Measurements from ENCODE around the gene KREMEN1.
A peak's percentile ranks its signal among the peaks of the same experiment; 100 is the strongest.

Gene KREMEN1

DNA sequence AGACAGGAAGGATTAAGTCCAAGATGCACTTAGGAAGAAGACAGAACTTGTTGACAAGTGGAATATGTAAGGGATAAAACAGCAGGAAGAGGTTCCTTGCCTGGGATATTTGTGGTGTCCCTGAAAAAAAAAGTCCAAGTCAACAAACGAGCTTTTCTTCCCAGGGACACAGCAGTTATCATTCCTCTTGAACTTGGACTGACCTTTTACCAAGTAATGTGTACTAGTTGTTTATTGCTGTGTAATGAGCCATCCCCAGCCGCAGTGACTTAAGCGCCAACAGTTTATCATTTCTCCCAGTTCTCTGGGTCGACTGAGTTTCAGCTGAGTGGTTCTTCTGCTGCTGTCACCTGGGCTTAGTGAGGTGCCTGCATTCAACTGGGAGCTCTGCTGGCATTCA lies 37.0 kb downstream of the KREMEN1 start:
- ATAC-seq (ENCODE audit: insufficient read depth, low read depth) (no peak), DNase-seq (no peak)
- Histone ChIP-seq H3K27me3 (ENCODE audit: insufficient read depth, low read length, poor library complexity) (no peaks in the 10 kb centered on the region), H3K4me2 (ENCODE audit: insufficient read depth, low read length) (no peak overlapping the region), H3K9ac (ENCODE audit: low read depth, low read length) (no peak overlapping the region), H3K9me3 (ENCODE audit: insufficient read depth, low read length, severe bottlenecking) (no peaks in the 10 kb centered on the region), H3K27ac (ENCODE audit: low read length) (no peak overlapping the region), H2AFZ (ENCODE audit: low read depth, low read length) (no peak overlapping the region), H3K79me2 (ENCODE audit: insufficient read depth, low read length) (no peaks in the 10 kb centered on the region), H3K4me1 (ENCODE audit: insufficient read depth, low read length) (no peaks in the 10 kb centered on the region), H4K20me1 (ENCODE audit: insufficient read depth, low read length) (0 out of 2 replicates have a peak, but pooled peaks cover 2% of the 10 kb centered on the region), H3K36me3 (ENCODE audit: insufficient read depth, low read length) (peaks cover 44% of the 10 kb centered on the region), H3K4me3 (ENCODE audit: low read depth in 1 of 2, low read length in 2 of 2) (no peak overlapping the region)
- TF ChIP-seq, protein P1, sequence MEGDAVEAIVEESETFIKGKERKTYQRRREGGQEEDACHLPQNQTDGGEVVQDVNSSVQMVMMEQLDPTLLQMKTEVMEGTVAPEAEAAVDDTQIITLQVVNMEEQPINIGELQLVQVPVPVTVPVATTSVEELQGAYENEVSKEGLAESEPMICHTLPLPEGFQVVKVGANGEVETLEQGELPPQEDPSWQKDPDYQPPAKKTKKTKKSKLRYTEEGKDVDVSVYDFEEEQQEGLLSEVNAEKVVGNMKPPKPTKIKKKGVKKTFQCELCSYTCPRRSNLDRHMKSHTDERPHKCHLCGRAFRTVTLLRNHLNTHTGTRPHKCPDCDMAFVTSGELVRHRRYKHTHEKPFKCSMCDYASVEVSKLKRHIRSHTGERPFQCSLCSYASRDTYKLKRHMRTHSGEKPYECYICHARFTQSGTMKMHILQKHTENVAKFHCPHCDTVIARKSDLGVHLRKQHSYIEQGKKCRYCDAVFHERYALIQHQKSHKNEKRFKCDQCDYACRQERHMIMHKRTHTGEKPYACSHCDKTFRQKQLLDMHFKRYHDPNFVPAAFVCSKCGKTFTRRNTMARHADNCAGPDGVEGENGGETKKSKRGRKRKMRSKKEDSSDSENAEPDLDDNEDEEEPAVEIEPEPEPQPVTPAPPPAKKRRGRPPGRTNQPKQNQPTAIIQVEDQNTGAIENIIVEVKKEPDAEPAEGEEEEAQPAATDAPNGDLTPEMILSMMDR (IDR thresholded peaks at IDR 0.05; ENCODE audit: borderline replicate concordance, extremely low read depth, low read length, poor library complexity, severe bottlenecking): no peak
- no peak for TF ChIP-seq EZH2 (IDR thresholded peaks at IDR 0.05; ENCODE audit: borderline replicate concordance, low read depth, low read length, severe bottlenecking)

DNA sequence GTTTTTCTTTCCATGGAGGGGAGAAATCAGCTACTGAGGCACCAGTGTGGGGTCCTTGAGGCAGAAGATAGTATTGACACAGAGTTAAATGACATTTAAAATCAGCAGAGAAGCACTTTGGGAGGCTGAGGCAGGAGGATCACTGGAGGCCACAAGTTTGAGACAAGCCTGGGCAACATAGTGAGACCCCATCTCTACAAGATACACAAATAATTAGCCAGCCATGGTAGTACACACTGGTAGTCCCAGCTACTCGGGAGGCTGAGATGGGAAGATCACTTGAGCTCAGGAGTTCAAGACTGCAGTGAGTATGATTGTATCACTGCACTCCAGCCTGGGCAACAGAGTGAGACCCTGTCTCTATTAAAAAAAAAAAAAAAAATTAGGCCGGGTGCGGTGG lies 38.1 kb downstream of the KREMEN1 start:
- no peaks in the 10 kb centered on the region for H3K27me3 ChIP-seq (ENCODE audit: insufficient read depth, low read length, poor library complexity)
- H3K36me3 ChIP-seq (ENCODE audit: insufficient read depth, low read length): peaks cover 44% of the 10 kb centered on the region
- no peak overlapping the region for H3K27ac ChIP-seq (ENCODE audit: low read length)
- H3K79me2 ChIP-seq (ENCODE audit: insufficient read depth, low read length): no peaks in the 10 kb centered on the region
- 0 out of 2 replicates have a peak, but pooled peaks cover 2% of the 10 kb centered on the region for H4K20me1 ChIP-seq (ENCODE audit: insufficient read depth, low read length)
- ATAC-seq (ENCODE audit: insufficient read depth, low read depth): no peak
- H3K9me3 ChIP-seq (ENCODE audit: insufficient read depth, low read length, severe bottlenecking): no peaks in the 10 kb centered on the region
- no peak overlapping the region for H3K9ac ChIP-seq (ENCODE audit: low read depth, low read length)
- H3K4me1 ChIP-seq (ENCODE audit: insufficient read depth, low read length): no peaks in the 10 kb centered on the region
- no peak overlapping the region for H3K4me2 ChIP-seq (ENCODE audit: insufficient read depth, low read length)
- DNase-seq: no peak
- H2AFZ ChIP-seq (ENCODE audit: low read depth, low read length): no peak overlapping the region
- no peak for TF ChIP-seq EZH2 (IDR thresholded peaks at IDR 0.05; ENCODE audit: borderline replicate concordance, low read depth, low read length, severe bottlenecking)
- TF ChIP-seq, protein P1 (IDR thresholded peaks at IDR 0.05; ENCODE audit: borderline replicate concordance, extremely low read depth, low read length, poor library complexity, severe bottlenecking): no peak
- no peak overlapping the region for H3K4me3 ChIP-seq (ENCODE audit: low read depth in 1 of 2, low read length in 2 of 2)

DNA sequence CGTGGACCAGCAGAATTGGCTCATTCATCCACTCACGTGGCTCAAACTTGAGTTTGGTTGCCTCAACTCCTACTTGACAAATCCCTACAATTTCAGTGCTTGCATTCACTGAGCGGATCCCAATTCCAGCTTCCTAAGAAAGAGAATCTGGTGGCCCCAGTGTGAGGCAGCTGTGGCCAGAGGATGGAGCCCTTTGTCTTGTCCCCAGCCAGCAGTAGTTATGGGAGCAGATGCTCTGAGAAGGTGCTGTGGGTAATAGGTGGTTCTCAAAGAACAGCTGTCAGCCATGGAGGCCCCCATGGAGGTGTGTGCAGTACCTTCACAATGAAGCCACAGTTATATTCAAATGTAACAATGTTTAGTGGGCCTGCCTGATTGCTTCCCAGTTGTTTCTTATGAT lies 39.3 kb downstream of the KREMEN1 start:
- 0 out of 2 replicates have a peak, but pooled peaks cover 2% of the 10 kb centered on the region for H4K20me1 ChIP-seq (ENCODE audit: insufficient read depth, low read length)
- H3K4me3 ChIP-seq (ENCODE audit: low read depth in 1 of 2, low read length in 2 of 2): no peak overlapping the region
- DNase-seq (no peak), ATAC-seq (ENCODE audit: insufficient read depth, low read depth) (no peak)
- peaks cover 47% of the 10 kb centered on the region for H3K36me3 ChIP-seq (ENCODE audit: insufficient read depth, low read length)
- no peaks in the 10 kb centered on the region for H3K27me3 ChIP-seq (ENCODE audit: insufficient read depth, low read length, poor library complexity)
- peaks cover 2% of the 10 kb centered on the region for H3K9me3 ChIP-seq (ENCODE audit: insufficient read depth, low read length, severe bottlenecking)
- no peak overlapping the region for H3K4me2 ChIP-seq (ENCODE audit: insufficient read depth, low read length)
- no peaks in the 10 kb centered on the region for H3K79me2 ChIP-seq (ENCODE audit: insufficient read depth, low read length)
- no peak overlapping the region for H2AFZ ChIP-seq (ENCODE audit: low read depth, low read length)
- no peak overlapping the region for H3K9ac ChIP-seq (ENCODE audit: low read depth, low read length)
- no peaks in the 10 kb centered on the region for H3K4me1 ChIP-seq (ENCODE audit: insufficient read depth, low read length)
- no peak for TF ChIP-seq EZH2 (IDR thresholded peaks at IDR 0.05; ENCODE audit: borderline replicate concordance, low read depth, low read length, severe bottlenecking)
- TF ChIP-seq, protein P1 (IDR thresholded peaks at IDR 0.05; ENCODE audit: borderline replicate concordance, extremely low read depth, low read length, poor library complexity, severe bottlenecking): no peak
- no peak overlapping the region for H3K27ac ChIP-seq (ENCODE audit: low read length)

DNA sequence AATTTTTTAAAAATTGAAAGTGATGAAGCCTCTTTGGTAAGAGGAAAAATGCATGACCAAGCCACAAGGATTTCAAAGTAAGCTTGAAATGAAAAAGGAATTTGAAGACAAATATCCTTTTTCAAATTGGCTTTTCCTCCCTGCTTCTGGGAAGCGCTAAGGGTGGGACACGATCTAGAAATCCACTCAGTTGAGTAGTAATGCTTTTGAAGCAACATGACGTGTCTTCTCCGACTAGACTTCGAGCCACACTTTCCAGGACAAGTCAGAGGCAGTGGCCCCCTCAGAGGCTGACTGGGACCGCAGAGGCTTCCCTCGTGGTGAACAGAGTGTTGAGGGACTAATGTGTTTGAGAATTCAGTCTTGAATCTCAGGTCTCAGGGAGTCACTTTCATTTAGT lies 39.8 kb downstream of the KREMEN1 start:
- Histone ChIP-seq H3K4me3 (ENCODE audit: low read depth in 1 of 2, low read length in 2 of 2) (no peak overlapping the region), H3K4me2 (ENCODE audit: insufficient read depth, low read length) (no peak overlapping the region), H3K27me3 (ENCODE audit: insufficient read depth, low read length, poor library complexity) (no peaks in the 10 kb centered on the region), H3K9me3 (ENCODE audit: insufficient read depth, low read length, severe bottlenecking) (peaks cover 2% of the 10 kb centered on the region), H2AFZ (ENCODE audit: low read depth, low read length) (no peak overlapping the region), H3K9ac (ENCODE audit: low read depth, low read length) (no peak overlapping the region), H3K79me2 (ENCODE audit: insufficient read depth, low read length) (no peaks in the 10 kb centered on the region), H3K36me3 (ENCODE audit: insufficient read depth, low read length) (peaks cover 46% of the 10 kb centered on the region), H4K20me1 (ENCODE audit: insufficient read depth, low read length) (0 out of 2 replicates have a peak, but pooled peaks cover 2% of the 10 kb centered on the region), H3K27ac (ENCODE audit: low read length) (0 out of 2 replicates have a peak overlapping the region, but pooled peaks have one; percentile 4), H3K4me1 (ENCODE audit: insufficient read depth, low read length) (no peaks in the 10 kb centered on the region)
- no peak for TF ChIP-seq EZH2 (IDR thresholded peaks at IDR 0.05; ENCODE audit: borderline replicate concordance, low read depth, low read length, severe bottlenecking)
- TF ChIP-seq, protein P1 (IDR thresholded peaks at IDR 0.05; ENCODE audit: borderline replicate concordance, extremely low read depth, low read length, poor library complexity, severe bottlenecking): no peak
- ATAC-seq (ENCODE audit: insufficient read depth, low read depth): no peak
- no peak for DNase-seq

All from DND-41 (cell line).